H1 (cell line): ENCODE measurements around the gene ZNF423. TPM values are rescaled to one million over a fixed set of nuclear protein-coding genes. Genes with fewer than 3 reads are reported as not detected.
A peak's percentile ranks its signal among the peaks of the same experiment; 100 is the strongest.

Experiments
- CTCF ChIA-PET: fragments of 300-600 bp; sonication (Branson Sonifier 250); formaldehyde crosslinking; loops from one replicate; lab custom pipeline; 2021; ENCODE audit not compliant: partially characterized antibody; lab: Charles Lee
- POLR2A ChIA-PET: fragments of 300-600 bp; sonication (Branson Sonifier 250); formaldehyde crosslinking; loops from one replicate; lab custom pipeline; 2021; ENCODE audit warnings: inconsistent platforms; ENCODE audit not compliant: partially characterized antibody; lab: Charles Lee
- DNase-seq, 2 experiments: peaks; one replicate each; pipeline versions ENCODE4 v3.0.0 to v3.0.0-alpha.2; 2010 to 2022; ENCODE audit warnings: low spot score in 2 of 2, low read depth in 1 of 2, mixed read lengths in 1 of 2
- FAIRE-seq: peaks from 2 replicates; lab custom pipeline; 2011; peaks lifted over from hg19 to GRCh38; lab: Jason Lieb, UNC
- H2AFZ ChIP-seq: 2 replicates; pipeline ENCODE4 v1.8.1; 2012; ENCODE audit warnings: low read length, inconsistent platforms
- H2AK5ac ChIP-seq: 2 replicates; pipeline ENCODE4 v1.6.1; 2013; ENCODE audit warnings: low read depth, low read length
- H2BK120ac ChIP-seq: replicated peaks from 2 replicates; pipeline ENCODE3; 2013; ENCODE audit warnings: low read depth, low read length, inconsistent platforms
- H2BK12ac ChIP-seq: 2 replicates; pipeline ENCODE4 v1.6.1; 2013; ENCODE audit warnings: low read depth, low read length
- H2BK15ac ChIP-seq: 2 replicates; pipeline ENCODE4 v1.6.1; 2013; ENCODE audit warnings: low read length
- H2BK20ac ChIP-seq: 2 replicates; pipeline ENCODE4 v1.6.1; 2013; ENCODE audit warnings: low read length
- H2BK5ac ChIP-seq: 2 replicates; pipeline ENCODE4 v1.6.1; 2013; ENCODE audit warnings: low read depth, low read length
- H3K14ac ChIP-seq: 2 replicates; pipeline ENCODE4 v1.6.1; 2013; ENCODE audit warnings: inconsistent platforms; ENCODE audit not compliant: insufficient read length
- H3K18ac ChIP-seq: 2 replicates; pipeline ENCODE4 v1.6.1; 2013; ENCODE audit warnings: low read length; ENCODE audit errors: extremely low read depth
- H3K23ac ChIP-seq: 2 replicates; pipeline ENCODE4 v1.6.1; 2013; ENCODE audit warnings: inconsistent platforms; ENCODE audit not compliant: insufficient read length
- H3K23me2 ChIP-seq: 2 replicates; pipeline ENCODE4 v1.6.1; 2013; ENCODE audit warnings: low read depth, low read length
- H3K27ac ChIP-seq: 2 replicates; pipeline ENCODE4 v1.6.1; 2011; ENCODE audit warnings: low read depth, low read length, inconsistent platforms
- H3K27me3 ChIP-seq, 4 experiments: replicated peaks in 1 of 4; 1 replicate in 1 of 4; 2 replicates in 3 of 4; pipeline versions ENCODE4 v1.6.1 to v1.8.1; 2011 to 2013; ENCODE audit warnings: low read length in 3 of 4, mild to moderate bottlenecking in 3 of 4, inconsistent platforms in 2 of 4, mixed read lengths in 2 of 4, moderate library complexity in 1 of 4; ENCODE audit not compliant: control insufficient read depth in 3 of 4, insufficient read depth in 3 of 4; ENCODE audit errors: extremely low read depth in 1 of 4
- H3K36me3 ChIP-seq, 4 experiments: 2 replicates each; pipeline versions ENCODE4 v1.6.1 to v1.8.1; 2011 to 2013; ENCODE audit warnings: mild to moderate bottlenecking in 4 of 4, low read length in 3 of 4, moderate library complexity in 2 of 4, control low read depth in 1 of 4, inconsistent platforms in 1 of 4; ENCODE audit not compliant: insufficient read depth in 4 of 4, control insufficient read depth in 2 of 4
- H3K4ac ChIP-seq: replicated peaks from 2 replicates; pipeline ENCODE3; 2013; ENCODE audit warnings: low read length, low read depth, mixed read lengths, inconsistent platforms; ENCODE audit not compliant: insufficient read length
- H3K4me1 ChIP-seq, 4 experiments: replicated peaks in 1 of 4; 1 replicate in 1 of 4; 2 replicates in 3 of 4; pipeline versions ENCODE4 v1.6.1 to v1.8.1; 2011 to 2013; ENCODE audit warnings: low read length in 3 of 4, inconsistent platforms in 2 of 4, mixed read lengths in 1 of 4; ENCODE audit not compliant: insufficient read depth in 4 of 4, control insufficient read depth in 3 of 4
- H3K4me2 ChIP-seq, 2 experiments: 2 replicates each; pipeline versions ENCODE4 v1.6.1 to v1.8.1; 2011 to 2013; ENCODE audit warnings: low read depth in 2 of 2, low read length in 2 of 2, control low read depth in 1 of 2, inconsistent platforms in 1 of 2, mild to moderate bottlenecking in 1 of 2; ENCODE audit not compliant: insufficient read depth in 1 of 2
- H3K4me3 ChIP-seq, 4 experiments: fragments of 200-600, 300-600 bp in 1 of 4; sonication (generic), shearing (Covaris generic), sonication (Bioruptor Twin) in 1 of 4; 2 replicates each; pipeline versions ENCODE4 v1.5.1 to v1.8.1; 2011 to 2016; ENCODE audit warnings: low read length in 4 of 4, low read depth in 3 of 4, control low read depth in 2 of 4, inconsistent platforms in 2 of 4, mild to moderate bottlenecking in 2 of 4, mixed read lengths in 1 of 4, moderate library complexity in 1 of 4; ENCODE audit not compliant: insufficient read depth in 2 of 4; ENCODE audit errors: extremely low read depth in 1 of 4
- H3K56ac ChIP-seq: replicated peaks from 2 replicates; pipeline ENCODE3; 2013; ENCODE audit warnings: low read depth, mild to moderate bottlenecking, mixed read lengths, low read length, inconsistent platforms; ENCODE audit not compliant: insufficient read length
- H3K79me1 ChIP-seq: 2 replicates; pipeline ENCODE4 v1.6.1; 2013; ENCODE audit warnings: low read depth, low read length, control low read depth
- H3K79me2 ChIP-seq, 2 experiments: 2 replicates each; pipeline versions ENCODE4 v1.6.1 to v1.8.1; 2012 to 2013; ENCODE audit warnings: low read length in 2 of 2, mild to moderate bottlenecking in 2 of 2, inconsistent platforms in 1 of 2; ENCODE audit not compliant: insufficient read depth in 2 of 2, control insufficient read depth in 1 of 2
- H3K9ac ChIP-seq, 4 experiments: replicated peaks in 1 of 4; 1 replicate in 1 of 4; 2 replicates in 3 of 4; pipeline versions ENCODE4 v1.6.1 to v1.8.1; 2011 to 2013; ENCODE audit warnings: low read depth in 3 of 4, low read length in 3 of 4, control low read depth in 2 of 4, mild to moderate bottlenecking in 2 of 4, moderate library complexity in 2 of 4, inconsistent platforms in 1 of 4; ENCODE audit errors: extremely low read depth in 1 of 4
- H3K9me3 ChIP-seq, 2 experiments: 2 replicates each; pipeline versions ENCODE4 v1.6.1 to v1.8.1; 2012 to 2013; ENCODE audit warnings: mild to moderate bottlenecking in 2 of 2, moderate library complexity in 2 of 2, control low read depth in 1 of 2, inconsistent platforms in 1 of 2, low read depth in 1 of 2, low read length in 1 of 2, mixed read lengths in 1 of 2; ENCODE audit not compliant: insufficient read depth in 2 of 2
- H4K20me1 ChIP-seq, 2 experiments: replicated peaks in 1 of 2; 2 replicates each; pipeline versions ENCODE3 to v1.8.1; 2011 to 2013; ENCODE audit warnings: inconsistent platforms in 2 of 2, low read length in 2 of 2, mild to moderate bottlenecking in 1 of 2; ENCODE audit not compliant: insufficient read depth in 2 of 2, control insufficient read depth in 1 of 2
- H4K5ac ChIP-seq: 2 replicates; pipeline ENCODE4 v1.6.1; 2013; ENCODE audit warnings: low read length, low read depth, mixed read lengths, inconsistent platforms; ENCODE audit not compliant: insufficient read length
- H4K8ac ChIP-seq: 2 replicates; pipeline ENCODE4 v1.8.0; 2013; ENCODE audit warnings: mild to moderate bottlenecking, moderate library complexity, low read length, inconsistent platforms; ENCODE audit not compliant: insufficient read depth; ENCODE audit errors: extremely low read depth
- H4K91ac ChIP-seq: replicated peaks from 2 replicates; pipeline ENCODE3; 2013; ENCODE audit warnings: low read length, mixed read lengths, inconsistent platforms; ENCODE audit not compliant: insufficient read length
- CEBPB ChIP-seq: IDR thresholded peaks from 2 replicates; pipeline ENCODE4 v1.6.1; 2012; ENCODE audit warnings: low read depth, low read length
- GTF2F1 ChIP-seq: IDR thresholded peaks from 2 replicates; pipeline ENCODE4 v1.6.1; 2012; ENCODE audit warnings: low read depth, low read length, improper control_type of control experiment, borderline replicate concordance
- SIRT6 ChIP-seq: IDR thresholded peaks from one replicate; pipeline ENCODE4 v1.7.1; 2012; ENCODE audit warnings: low read length, inconsistent platforms
- TCF12 ChIP-seq: IDR thresholded peaks from 2 replicates; pipeline ENCODE4 v1.6.1; 2011; ENCODE audit warnings: low read depth, mild to moderate bottlenecking, low read length
- USF2 ChIP-seq: IDR thresholded peaks from 2 replicates; pipeline ENCODE4 v1.6.1; 2011; ENCODE audit warnings: low read length, improper control_type of control experiment
- WGBS, 2 experiments: shearing (Covaris generic) in 1 of 2; methylation state at CpG; one replicate each; pipeline versions ENCODE4 v1.1.6 to v1.1.7; 2013 to 2015; ENCODE audit warnings: low lambda C conversion rate in 2 of 2, mixed read lengths in 2 of 2, inconsistent platforms in 1 of 2, low coverage in 1 of 2, missing lambda C conversion rate in 1 of 2; ENCODE audit not compliant: insufficient replicate concordance in 2 of 2, insufficient coverage in 1 of 2, insufficient read length in 1 of 2; ENCODE audit errors: extremely low coverage in 1 of 2, missing lambda C conversion rate in 1 of 2; 5-methylcytosine and 5-hydroxymethylcytosine counted together
- polyA plus RNA-seq, 7 experiments: library from polyadenylated mRNA; depleted of rRNA in 3 of 7; stranded (reverse) in 5 of 7; unstranded in 2 of 7; fragments of >200 nt in 5 of 7; fragments of 200-250 nt in 2 of 7; gene quantifications; 1 replicate in 5 of 7; 2 replicates in 1 of 7; 4 replicates in 1 of 7; pipeline versions ENCODE4 v1.2.1 to v1.2.3, GENCODE V29; 2011 to 2013; ENCODE audit warnings: missing spikeins in 2 of 7, mixed read lengths in 2 of 7
- total RNA-seq: library from RNA; stranded (reverse); fragmentation: NEBNext Ultra II Directional; extraction: Animal tissue kit (Norgen Biotek cat#: 25700); gene quantifications from 2 replicates; pipeline ENCODE4 v1.2.1, GENCODE V29; 2021

The ZNF423 gene
- total and polyA plus RNA-seq, 2 of the 8 experiments (the other 6 are each of a cell fraction or from before 2014, with no cell fraction given) = 38.2 to 52.3 TPM

GRCh38 chr16:49725651-49726050, 130.3 kb downstream of the ZNF423 start:
- no peaks in the 10 kb centered on the region for H3K27me3 ChIP-seq
- no peak overlapping the region for H2BK120ac ChIP-seq
- FAIRE-seq = no peak
- no peak overlapping the region for H3K14ac ChIP-seq
- H3K18ac ChIP-seq = no peak overlapping the region
- H3K79me1 ChIP-seq = peaks cover 2% of the 10 kb centered on the region
- peak overlapping the region; percentile 60; the same call in 1 of the 2 replicates for H2BK12ac ChIP-seq
- no peaks in the 10 kb centered on the region; the same call in 1 of the 2 replicates for H3K23me2 ChIP-seq
- no peak overlapping the region for H2BK20ac ChIP-seq
- ChIA-PET POLR2A (no interaction called here), CTCF (interaction anchor here (1.1 to 1.3 kb wide), 3 partner anchors 13 to 169 kb away, joined by 3 to 5 read pairs (median 3); no protein-coding TSS in a partner anchor)
- H3K4ac ChIP-seq = no peak overlapping the region
- no peak overlapping the region for H3K27ac ChIP-seq
- H2AK5ac ChIP-seq = no peak overlapping the region
- no peak overlapping the region for H3K4me3 ChIP-seq
- peaks cover 2 to 11% (median 4%) of the 10 kb centered on the region in 4 experiments; a peak in 4 of 8 replicates for H3K36me3 ChIP-seq
- no peak overlapping the region for H3K23ac ChIP-seq
- no peak overlapping the region for H2BK5ac ChIP-seq
- no peak overlapping the region for H2AFZ ChIP-seq
- H4K8ac ChIP-seq = no peak overlapping the region
- peaks cover 0 to 12% of the 10 kb centered on the region in 2 experiments; a peak in 2 of 4 replicates for H3K79me2 ChIP-seq
- WGBS, 2 experiments = 95% methylated on average over 8 of the region's 8 CpGs; no CpG with 5 or more reads in 1 of the 2 experiments
- no peak overlapping the region for H4K5ac ChIP-seq
- H3K9ac ChIP-seq = no peak overlapping the region
- peaks cover 0 to 2% (median 0%) of the 10 kb centered on the region in 4 experiments; a peak in 1 of 7 replicates for H3K4me1 ChIP-seq
- peaks cover 6 to 7% of the 10 kb centered on the region in 2 experiments; a peak in 1 of 4 replicates for H3K9me3 ChIP-seq
- no peak for DNase-seq
- no peak overlapping the region for H2BK15ac ChIP-seq
- H4K20me1 ChIP-seq = no peaks in the 10 kb centered on the region
- no peak overlapping the region for H3K4me2 ChIP-seq
- no peak overlapping the region for H4K91ac ChIP-seq
- no peak overlapping the region for H3K56ac ChIP-seq
- TF ChIP-seq GTF2F1 = no peak
- no peak for TF ChIP-seq TCF12
- no peak for TF ChIP-seq USF2
- no peak for TF ChIP-seq CEBPB
- no peak for TF ChIP-seq SIRT6
- TF ChIP-seq, all 59 proteins: peak for 0
